Uterus (tissue), 2 donors: ENCODE data around the gene TBC1D14.

Experiments
- POLR2A ChIP-seq, 2 donors: fragments of 450-650 bp; IDR thresholded peaks; one replicate each; pipeline ENCODE4 v1.6.1; 2016; ENCODE audit warnings: antibody characterized with exemption in 2 of 2, mild to moderate bottlenecking in 1 of 2, moderate library complexity in 1 of 2
- TF ChIP-seq, protein P1 (sequence below), 4 experiments: fragments of 200-600 bp in 2 of 4; fragments of 450-650 bp in 2 of 4; sonication (generic) in 2 of 4; IDR thresholded peaks; one replicate each; pipeline ENCODE4 v1.5.1; 2016 to 2019; ENCODE audit warnings: antibody characterized with exemption in 4 of 4, mild to moderate bottlenecking in 2 of 4, moderate library complexity in 1 of 4

DNA sequence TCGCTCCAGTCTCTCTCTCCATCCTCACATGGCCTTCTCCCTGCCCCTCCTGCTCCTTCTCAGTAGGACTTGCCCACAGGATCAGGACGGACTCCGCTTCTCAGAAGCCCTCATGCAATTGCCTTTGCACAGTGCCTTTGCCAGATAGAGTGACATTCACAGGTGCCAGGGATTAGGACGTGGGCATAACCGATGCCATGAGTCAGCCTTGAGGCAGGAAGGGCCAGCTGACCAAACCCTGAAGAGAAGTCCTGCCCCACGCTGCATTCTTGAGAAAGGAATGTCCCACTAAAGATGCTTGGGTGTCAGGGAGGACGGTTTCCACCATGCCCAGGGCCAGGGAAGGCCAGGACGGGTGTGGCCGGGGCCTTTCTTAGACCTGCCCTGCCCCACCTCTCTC is 164.8 kb downstream of the TBC1D14 start:
- TF ChIP-seq, protein P1, sequence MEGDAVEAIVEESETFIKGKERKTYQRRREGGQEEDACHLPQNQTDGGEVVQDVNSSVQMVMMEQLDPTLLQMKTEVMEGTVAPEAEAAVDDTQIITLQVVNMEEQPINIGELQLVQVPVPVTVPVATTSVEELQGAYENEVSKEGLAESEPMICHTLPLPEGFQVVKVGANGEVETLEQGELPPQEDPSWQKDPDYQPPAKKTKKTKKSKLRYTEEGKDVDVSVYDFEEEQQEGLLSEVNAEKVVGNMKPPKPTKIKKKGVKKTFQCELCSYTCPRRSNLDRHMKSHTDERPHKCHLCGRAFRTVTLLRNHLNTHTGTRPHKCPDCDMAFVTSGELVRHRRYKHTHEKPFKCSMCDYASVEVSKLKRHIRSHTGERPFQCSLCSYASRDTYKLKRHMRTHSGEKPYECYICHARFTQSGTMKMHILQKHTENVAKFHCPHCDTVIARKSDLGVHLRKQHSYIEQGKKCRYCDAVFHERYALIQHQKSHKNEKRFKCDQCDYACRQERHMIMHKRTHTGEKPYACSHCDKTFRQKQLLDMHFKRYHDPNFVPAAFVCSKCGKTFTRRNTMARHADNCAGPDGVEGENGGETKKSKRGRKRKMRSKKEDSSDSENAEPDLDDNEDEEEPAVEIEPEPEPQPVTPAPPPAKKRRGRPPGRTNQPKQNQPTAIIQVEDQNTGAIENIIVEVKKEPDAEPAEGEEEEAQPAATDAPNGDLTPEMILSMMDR (IDR thresholded peaks at IDR 0.05), result no peak
- no peak for TF ChIP-seq POLR2A (IDR thresholded peaks at IDR 0.05)
